Activated naive CD8-positive, alpha-beta T cell treated with anti-CD3 and anti-CD28 coated beads, Interleukin-2, amount 50 U/mL, for 16 hours (primary cell): ENCODE measurements around the gene SHC3.

Experiments
- DNase-seq: peaks from one replicate; pipeline ENCODE4 v3.0.0-alpha.2; 2020; ENCODE audit warnings: low read depth, low spot score

SHC3 gene

DNA sequence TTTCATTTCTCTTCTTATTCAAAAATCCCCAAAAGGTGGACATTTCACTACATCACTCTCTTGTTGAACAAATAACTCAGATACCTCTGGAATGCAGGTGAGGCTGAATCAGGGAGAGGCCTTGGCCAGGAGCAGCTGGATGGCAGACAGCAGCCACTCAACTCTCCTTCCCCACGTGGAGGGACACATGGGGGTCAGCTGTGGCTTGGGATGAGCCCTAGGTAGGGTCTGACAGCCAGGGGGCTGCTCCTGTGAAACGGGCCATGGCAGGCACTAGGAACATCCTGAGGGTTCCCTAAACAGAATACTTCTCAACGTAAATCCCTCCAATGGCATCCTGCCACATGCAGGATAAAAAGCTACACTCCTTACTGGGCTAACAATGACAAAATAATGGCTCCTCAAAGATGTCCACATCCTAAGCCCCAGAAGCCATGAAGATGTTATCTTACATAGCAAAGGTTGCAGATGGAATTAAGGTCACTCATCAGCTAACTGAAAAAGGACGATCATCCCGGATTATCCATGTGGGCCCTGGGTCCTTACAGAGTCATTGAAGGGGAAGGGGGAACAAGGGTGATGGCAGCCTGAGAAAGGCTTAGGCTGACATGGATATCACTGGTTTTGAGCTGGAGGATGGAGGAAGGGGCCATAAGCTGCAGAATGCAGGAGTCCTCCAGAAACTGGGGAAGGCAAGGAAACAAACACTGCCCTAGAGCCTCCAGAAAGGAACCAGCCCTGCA lies 218.7 kb downstream of the SHC3 start:
- DNase-seq: no peak

DNA sequence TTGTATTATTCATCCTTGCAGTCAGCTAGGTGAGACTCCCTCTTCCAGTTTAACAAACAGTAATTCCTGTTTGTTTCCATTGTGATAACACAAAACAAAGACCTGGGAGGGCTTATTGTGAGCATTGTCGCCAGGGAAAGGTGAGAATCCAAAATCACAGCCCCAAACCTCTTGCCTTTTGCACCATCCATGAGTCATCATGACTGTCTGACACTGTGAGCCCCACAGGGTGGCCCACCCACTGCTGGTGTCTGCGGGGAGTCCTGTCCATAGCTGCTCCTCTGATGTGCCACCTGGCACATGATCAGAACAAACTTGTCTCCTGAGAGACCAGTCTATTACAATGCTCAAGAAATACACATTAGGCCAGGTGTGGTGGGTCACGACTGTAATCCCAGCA lies 221.1 kb downstream of the SHC3 start:
- no peak for DNase-seq
